A673 (cell line): ENCODE data around the gene PRC1. TPM values are rescaled to one million over a fixed set of nuclear protein-coding genes. Genes with fewer than 3 reads are reported as not detected.

ENCODE experiments used
- BruUV-seq: library from RNA; stranded (reverse); fragments of 400-500 nt; replicated peaks from 2 replicates; lab custom pipeline; 2021; lab: Mats Ljungman, UMichigan
- CTCF ChIA-PET: fragments of 300-600 bp; sonication (Branson Sonifier 250); formaldehyde crosslinking; loops from one replicate; lab custom pipeline; 2022; ENCODE audit warnings: antibody characterized with exemption; lab: Charles Lee
- POLR2A ChIA-PET: fragments of 300-600 bp; sonication (Branson Sonifier 250); formaldehyde crosslinking; loops from one replicate; lab custom pipeline; 2022; ENCODE audit warnings: antibody characterized with exemption; ENCODE audit not compliant: low non-redundant PET; lab: Charles Lee
- DNase-seq: peaks from one replicate; pipeline ENCODE4 v3.0.0-alpha.2; 2015; ENCODE audit warnings: low spot score
- H3K27ac ChIP-seq: fragments of 200-600 bp; sonication (generic); 2 replicates; pipeline ENCODE4 v1.5.1; 2016; ENCODE audit warnings: mixed run types, low read depth, mild to moderate bottlenecking, mixed read lengths, antibody characterized with exemption, low read length; ENCODE audit not compliant: poor library complexity, severe bottlenecking
- H3K27me3 ChIP-seq: fragments of 200-600 bp; sonication (generic); replicated peaks from 2 replicates; pipeline ENCODE4 v1.6.1; 2017; ENCODE audit warnings: mixed run types, low read depth, mild to moderate bottlenecking, mixed read lengths, antibody characterized with exemption, low read length; ENCODE audit not compliant: insufficient read depth, poor library complexity
- H3K36me3 ChIP-seq: fragments of 200-600 bp; sonication (generic); 2 replicates; pipeline ENCODE4 v1.6.1; 2016; ENCODE audit warnings: mixed run types, mild to moderate bottlenecking, mixed read lengths, antibody characterized with exemption, low read length; ENCODE audit not compliant: insufficient read depth, poor library complexity, severe bottlenecking
- H3K4me1 ChIP-seq: fragments of 200-600 bp; sonication (generic); 2 replicates; pipeline ENCODE4 v1.6.1; 2017; ENCODE audit warnings: mixed run types, mild to moderate bottlenecking, mixed read lengths, antibody characterized with exemption, low read length; ENCODE audit not compliant: insufficient read depth, poor library complexity, severe bottlenecking
- H3K4me3 ChIP-seq: fragments of 200-600 bp; sonication (generic); 2 replicates; pipeline ENCODE4 v1.5.1; 2016; ENCODE audit warnings: low read depth, mixed run types, mild to moderate bottlenecking, mixed read lengths, low read length; ENCODE audit not compliant: poor library complexity, severe bottlenecking
- H3K9me3 ChIP-seq: fragments of 200-600 bp; sonication (generic); 2 replicates; pipeline ENCODE4 v1.6.1; 2016; ENCODE audit warnings: mixed run types, low read depth, mild to moderate bottlenecking, mixed read lengths, antibody characterized with exemption, low read length; ENCODE audit not compliant: poor library complexity, severe bottlenecking
- CTCF ChIP-seq: fragments of 300-800, 200-600 bp; sonication (generic); conservative IDR thresholded peaks from 2 replicates; pipeline ENCODE4 v1.5.1; 2017; ENCODE audit warnings: low read depth, mild to moderate bottlenecking, antibody characterized with exemption, low read length, moderate library complexity, mixed read lengths
- EZH2 ChIP-seq: fragments of 200-600 bp; sonication (generic); IDR thresholded peaks from 2 replicates; pipeline ENCODE4 v1.6.1; 2017; ENCODE audit warnings: borderline replicate concordance, low read depth, mild to moderate bottlenecking, mixed read lengths, antibody characterized with exemption, low read length; ENCODE audit not compliant: poor library complexity, severe bottlenecking
- intact Hi-C: fragments of 100-400 bp; cut with micrococcal nuclease; formaldehyde crosslinking; loops from one replicate; pipeline ENCODE4 v1.10.0; 2022; ENCODE audit not compliant: unreplicated experiment
- total RNA-seq: library from RNA; stranded (reverse); gene quantifications from 2 replicates; pipeline ENCODE4 v1.2.3, GENCODE V29; 2021

The PRC1 gene
- total RNA-seq, 1 experiment from 2014 or later: 339 TPM

- Histone ChIP-seq H3K27ac (peak overlapping the region; percentile 98), H3K27me3 (no peaks in the 10 kb centered on the region), H3K36me3 (peaks cover 34% of the 10 kb centered on the region), H3K9me3 (no peaks in the 10 kb centered on the region), H3K4me3 (peak overlapping the region; percentile 76), H3K4me1 (peaks cover 15% of the 10 kb centered on the region)
- POLR2A ChIA-PET: no interaction called here
- intact Hi-C loops: loop anchor here (1.0 to 5.0 kb wide), 3 partner anchors 36 to 314 kb away; partner anchors contain the start of gene PRC1
- no TSS peak for BruUV-seq
- CTCF ChIA-PET: interaction anchor here (0.7 to 2.8 kb wide), 17 partner anchors 9 to 809 kb away, joined by 3 to 26 read pairs (median 6); partner anchors contain the start of genes HDDC3 and UNC45A
- peak; percentile 93 for TF ChIP-seq CTCF
- TF ChIP-seq EZH2: no peak
- DNase-seq: peak; percentile 89
Observed at GRCh38 chr15:90956274-90957030, 37.9 kb downstream of the PRC1 start.

GRCh38 chr15:90955624-90956273 lies 38.6 kb downstream of the PRC1 start:
- no peaks in the 10 kb centered on the region for H3K27me3 ChIP-seq
- peaks cover 34% of the 10 kb centered on the region for H3K36me3 ChIP-seq
- H3K9me3 ChIP-seq: no peaks in the 10 kb centered on the region
- ChIA-PET CTCF (interaction anchor here (0.7 to 1.7 kb wide), 10 partner anchors 8 to 808 kb away, joined by 3 to 26 read pairs (median 8); partner anchors contain the start of genes HDDC3 and UNC45A), POLR2A (interaction anchor here (0.5 kb wide), 1 partner anchor 641 kb away, joined by 10 read pairs; no protein-coding TSS in a partner anchor)
- peak overlapping the region; percentile 76 for H3K4me3 ChIP-seq
- DNase-seq: peak; percentile 55
- BruUV-seq: TSS peak; percentile 48
- no peak for TF ChIP-seq EZH2
- no peak for TF ChIP-seq CTCF
- H3K4me1 ChIP-seq: peaks cover 15% of the 10 kb centered on the region
- peak overlapping the region; percentile 98 for H3K27ac ChIP-seq
- intact Hi-C loops: loop anchor here (1.0 to 5.0 kb wide), 3 partner anchors 20 to 315 kb away; partner anchors contain the start of genes PRC1 and UNC45A
